ENCODE results near the gene MGRN1.

Gene MGRN1

DNA sequence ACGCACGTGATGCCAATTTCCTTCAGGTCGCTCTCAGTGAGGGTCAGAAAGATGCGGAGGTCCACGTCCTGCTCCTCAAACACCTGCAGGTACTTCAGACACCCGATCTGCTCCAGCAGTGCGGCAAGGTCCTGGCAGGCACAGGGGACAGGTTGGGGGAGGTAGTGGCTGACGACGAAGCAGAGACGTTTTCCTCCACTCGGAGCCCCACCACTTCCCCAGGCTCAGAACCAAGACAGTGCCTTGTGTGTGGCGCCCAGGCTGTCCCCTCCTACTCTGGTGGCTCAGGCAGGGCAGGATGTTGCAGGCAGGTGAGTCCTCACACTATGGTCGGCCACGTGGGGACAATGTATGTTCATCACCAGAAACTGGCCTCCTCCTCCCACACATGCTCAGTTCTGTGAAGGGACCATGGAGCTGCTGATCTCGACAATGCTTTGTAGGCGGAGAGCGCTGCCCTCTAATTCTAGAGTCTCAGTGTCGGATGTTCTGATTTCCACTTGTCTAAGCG is 74.5 kb downstream of the MGRN1 start:
- no peak for DNase-seq (ENCODE audit: low spot score)

DNA sequence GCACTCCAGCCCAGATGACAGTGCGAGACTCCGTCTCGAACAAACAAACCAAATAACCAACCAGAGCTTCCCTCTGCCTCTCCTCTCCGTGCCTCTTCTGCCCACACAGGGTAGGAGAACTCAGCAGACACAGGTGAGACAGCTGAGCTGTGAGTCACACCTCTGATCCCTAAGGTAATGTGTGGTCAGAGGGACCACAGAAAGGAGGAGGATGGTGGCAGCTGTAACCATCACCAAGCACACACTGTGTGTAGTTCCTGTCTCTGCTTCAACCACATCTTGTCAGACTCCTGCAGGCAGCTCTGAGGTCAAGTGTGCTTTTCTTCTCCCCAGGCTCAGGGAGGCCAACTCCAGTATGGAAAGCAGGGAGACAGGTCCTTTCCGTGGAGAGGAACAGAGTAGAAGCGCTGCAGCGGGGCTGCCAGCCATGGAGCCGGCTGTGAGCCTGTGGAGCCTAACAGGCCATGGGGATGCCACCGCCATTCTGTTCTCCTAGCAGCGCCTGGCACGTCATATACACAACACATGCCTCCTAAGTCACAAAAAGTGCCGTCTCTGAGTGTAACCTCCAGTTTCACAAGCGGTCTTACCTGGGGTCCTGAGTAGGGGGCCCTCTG is 75.9 kb downstream of the MGRN1 start:
- no peak for DNase-seq (ENCODE audit: low spot score)

DNA sequence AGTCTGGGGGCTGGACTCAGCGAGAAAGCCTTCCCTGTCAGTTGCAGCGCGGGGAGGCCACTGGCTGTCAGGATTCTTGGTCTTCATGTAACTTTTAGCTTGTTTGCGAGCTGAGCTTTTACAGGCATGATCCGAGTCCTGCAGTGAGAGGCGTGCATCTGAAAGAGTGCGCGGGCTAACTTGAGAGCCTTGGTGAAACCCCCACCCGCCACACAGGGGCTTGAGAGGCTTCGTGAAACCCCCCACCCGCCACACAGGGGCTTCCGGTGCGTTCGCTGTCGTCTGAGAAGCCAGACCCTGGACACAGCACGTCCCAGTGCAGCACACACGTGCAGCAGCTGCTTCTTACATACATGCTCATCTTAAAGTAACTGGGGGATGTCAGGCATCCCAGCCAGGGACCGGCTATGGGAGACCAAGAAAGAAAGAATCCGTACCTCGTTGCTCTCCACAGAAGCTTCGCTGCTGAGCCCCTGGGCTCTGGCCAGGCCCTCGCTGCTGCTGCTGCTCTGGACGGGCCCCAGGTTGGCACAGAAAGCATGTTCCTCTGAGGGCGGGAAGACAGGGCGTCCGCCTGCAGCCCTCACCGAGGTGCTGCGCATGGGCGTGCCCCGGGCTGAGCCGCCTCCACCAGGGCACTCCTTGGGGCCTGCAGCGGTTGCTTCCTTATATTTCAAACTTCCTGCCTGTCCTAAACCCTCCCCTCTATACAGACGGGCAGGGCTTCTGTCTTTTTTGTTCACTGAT is 76.5 kb downstream of the MGRN1 start:
- DNase-seq (ENCODE audit: low spot score) = no peak

DNA sequence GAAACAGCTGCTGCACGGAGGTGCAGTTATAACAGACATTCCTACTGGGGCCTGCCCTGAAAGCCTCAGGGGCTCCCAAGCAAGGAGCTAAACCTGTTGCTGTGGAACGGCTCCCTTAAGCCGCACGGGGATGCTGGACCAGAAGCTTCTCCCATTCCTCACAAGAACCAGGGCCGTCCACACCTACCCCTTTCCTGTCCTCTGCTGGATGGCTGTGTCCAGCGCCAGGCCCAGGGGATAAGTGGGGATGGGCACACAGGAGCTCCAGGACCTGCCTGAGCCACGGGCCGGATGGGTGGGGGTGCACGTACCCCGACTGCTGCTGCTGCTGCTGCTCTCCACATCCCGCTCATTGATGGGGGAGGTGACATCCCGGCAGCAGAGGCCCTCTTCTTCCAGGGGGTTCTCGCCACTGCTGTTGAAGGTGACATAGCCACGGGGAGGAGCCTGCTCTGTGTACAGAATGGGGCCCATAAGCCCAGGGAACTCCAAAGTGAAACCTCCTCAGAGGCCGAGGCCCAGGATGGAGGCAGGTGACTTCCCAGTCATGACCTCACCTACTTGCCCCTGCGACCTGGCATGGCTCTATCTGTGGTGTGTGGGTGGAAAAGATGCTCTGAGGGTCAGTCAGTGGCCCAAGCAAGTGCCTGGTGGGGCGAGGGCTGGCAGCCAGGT is 77.3 kb downstream of the MGRN1 start:
- DNase-seq (ENCODE audit: low spot score) = no peak

DNA sequence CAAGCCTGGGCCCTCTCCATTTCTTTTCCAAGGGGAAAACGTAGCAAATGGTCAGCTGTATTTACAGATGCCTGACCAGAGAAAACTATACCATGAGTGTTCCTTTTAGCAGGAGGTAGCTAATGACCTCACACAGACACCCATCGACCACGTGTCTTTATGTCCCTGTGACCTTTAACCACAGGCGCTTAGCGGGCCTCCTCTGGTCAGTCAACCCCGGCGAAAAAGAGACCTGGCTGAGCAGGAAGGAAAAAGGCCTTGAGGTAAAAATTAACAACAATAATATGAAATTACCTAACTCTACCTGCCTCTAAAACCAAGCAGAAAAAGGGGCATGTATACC is 77.8 kb downstream of the MGRN1 start:
- no peak for DNase-seq (ENCODE audit: low spot score)

DNA sequence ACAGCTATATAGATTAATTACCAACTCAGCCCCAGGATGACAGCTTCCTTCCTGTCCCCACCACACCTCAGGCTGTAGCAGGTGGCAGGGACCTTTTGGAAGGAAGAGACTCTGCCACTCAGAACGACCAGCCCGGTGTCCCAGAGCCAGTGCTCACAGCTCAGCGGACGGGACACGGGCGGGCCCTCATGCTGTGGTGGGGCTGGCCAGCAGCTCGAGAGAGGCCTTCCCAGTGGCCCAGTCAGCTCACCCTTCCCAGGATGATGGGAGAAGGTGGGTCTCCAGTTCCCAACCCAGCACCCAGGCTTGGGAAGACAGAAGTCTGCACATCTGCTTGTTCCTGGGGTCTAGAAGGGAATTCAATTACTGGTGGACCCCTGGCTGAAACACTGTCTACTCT is 79.3 kb downstream of the MGRN1 start:
- DNase-seq (ENCODE audit: low spot score) = no peak

DNA sequence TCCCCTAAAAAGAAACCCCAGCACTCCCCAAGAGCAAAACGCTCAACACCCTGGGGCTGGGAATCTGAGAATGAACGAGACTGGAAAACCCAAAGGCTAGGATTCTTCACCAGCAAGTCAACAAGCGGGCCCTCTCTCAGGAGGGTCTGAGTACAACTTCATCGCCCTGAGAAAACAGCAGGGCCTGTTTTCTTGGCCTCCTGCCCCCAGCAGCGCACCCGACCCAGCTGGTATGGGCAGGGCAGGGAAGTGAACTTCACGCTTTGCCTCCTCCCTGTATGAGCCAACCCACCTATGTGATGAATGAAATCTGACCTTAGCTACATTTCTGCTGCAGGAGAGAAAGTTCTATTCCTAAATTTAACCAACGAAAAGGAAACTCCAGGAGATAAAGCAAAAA is 79.9 kb downstream of the MGRN1 start:
- DNase-seq (ENCODE audit: low spot score) = no peak

DNA sequence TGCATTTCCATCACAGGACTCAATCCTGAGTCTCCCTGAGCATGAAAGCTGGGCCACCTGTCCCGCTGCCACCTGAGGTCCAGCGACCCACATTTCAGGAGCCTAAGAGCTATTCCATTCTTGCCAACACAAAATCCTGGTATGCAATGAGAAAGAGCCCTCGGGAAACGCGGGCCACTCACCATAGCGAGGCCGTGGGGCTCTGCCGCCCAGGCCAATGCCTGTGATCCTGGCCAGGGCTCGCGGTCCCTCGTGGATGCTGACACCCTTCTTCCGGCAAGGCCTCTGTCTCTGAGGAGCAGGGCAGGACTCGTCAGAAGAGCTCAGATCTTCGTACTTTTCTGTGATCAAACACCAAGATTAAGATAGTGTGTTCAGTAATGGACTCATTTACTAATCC is 80.3 kb downstream of the MGRN1 start:
- DNase-seq (ENCODE audit: low spot score) = no peak

DNA sequence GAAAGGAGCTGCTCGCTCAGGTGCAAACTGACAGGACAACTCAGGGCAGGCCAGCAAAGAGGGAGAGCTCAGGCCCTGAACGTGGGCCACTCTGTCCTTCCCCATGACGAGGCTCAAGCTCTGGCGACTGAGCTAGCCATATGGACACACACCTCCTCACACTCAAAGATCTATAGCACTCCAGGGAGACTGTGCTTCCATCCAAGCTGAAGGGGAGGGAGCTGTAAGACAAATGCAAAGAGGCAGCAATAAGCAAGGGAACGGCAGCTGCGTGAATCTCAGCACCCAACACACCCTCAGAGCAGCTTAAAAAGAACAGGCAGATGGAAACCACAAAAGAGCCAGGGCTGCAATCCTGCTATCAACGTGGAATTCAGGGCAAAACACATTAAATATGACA is 82.2 kb downstream of the MGRN1 start:
- no peak for DNase-seq (ENCODE audit: low spot score)

DNA sequence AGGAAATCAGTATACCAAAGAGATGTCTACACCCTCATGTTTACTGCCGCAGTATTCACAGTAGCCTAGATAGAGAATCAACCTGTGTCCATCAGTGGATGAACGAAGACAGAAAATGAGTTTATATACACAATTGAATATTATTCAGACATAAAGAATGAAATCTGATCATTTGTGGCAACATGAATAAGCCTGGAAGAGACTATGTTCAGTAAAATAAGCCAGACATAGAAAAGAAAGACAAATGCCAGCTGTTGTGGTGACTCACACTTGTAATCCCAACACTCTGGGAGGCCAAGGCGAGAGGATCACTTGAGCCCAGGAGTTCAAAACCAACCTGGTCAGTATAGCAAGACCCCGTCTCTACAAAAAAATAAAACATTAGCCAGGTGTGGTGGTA is 84.9 kb downstream of the MGRN1 start:
- no peak for DNase-seq (ENCODE audit: low spot score)

DNA sequence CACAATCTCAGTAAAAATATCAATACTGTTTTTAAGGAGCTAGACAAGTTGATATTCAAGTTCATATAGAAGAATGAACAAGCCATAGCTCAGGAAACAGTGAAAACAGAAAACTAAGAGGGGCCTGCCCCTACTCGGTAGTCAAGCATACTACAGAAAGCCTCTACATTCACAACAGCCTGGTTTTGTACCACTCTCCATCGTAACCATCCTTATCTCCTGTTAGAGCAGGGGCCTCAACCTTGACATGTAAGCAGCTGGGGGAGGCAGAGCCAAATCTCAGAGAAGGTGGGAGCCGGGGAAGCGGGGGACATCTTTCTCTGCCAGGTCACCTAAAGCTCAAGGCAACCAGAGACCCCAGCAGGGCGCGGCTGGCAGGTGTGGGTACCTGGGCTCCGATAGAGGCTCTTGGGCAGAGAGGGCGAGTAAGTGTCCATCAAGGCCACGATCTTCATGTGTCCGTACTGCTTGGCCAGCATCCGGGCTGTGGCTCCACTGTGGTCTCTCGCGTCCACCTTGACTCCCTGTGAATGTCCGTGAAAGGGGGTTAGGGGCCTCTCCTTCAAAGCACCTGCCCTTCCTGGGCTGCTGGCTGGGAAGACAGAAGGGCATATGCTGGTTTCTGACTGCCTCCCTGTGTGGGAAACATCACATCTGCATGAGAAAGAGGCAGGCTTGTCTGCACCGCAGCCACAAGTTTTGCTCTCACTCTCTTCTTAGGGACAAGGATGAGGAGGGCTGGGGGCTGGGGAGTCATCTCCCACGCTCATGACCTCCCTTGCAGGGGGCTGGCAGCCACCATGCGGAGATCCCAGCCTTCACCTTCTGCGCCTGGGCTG is 89.3 kb downstream of the MGRN1 start:
- DNase-seq (ENCODE audit: low spot score) = no peak

DNA sequence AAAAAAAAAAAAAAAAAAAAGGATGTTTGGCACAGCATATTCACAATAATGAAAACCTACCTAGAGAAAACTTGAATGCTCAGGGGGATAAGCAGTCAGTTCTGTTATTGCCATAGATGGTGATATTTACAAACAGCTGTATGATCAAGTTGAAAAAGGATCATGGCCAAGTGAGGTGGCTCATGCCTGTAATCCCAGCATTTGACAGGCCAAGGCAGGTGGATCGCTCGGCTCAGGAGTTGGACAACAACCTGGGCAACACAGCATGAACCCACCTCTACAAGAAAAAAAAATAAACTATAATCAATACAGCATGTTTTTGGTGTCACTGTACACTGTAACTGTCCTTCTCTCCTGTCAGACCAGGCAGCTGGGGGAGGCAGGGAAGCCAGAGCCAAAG is 90.4 kb downstream of the MGRN1 start:
- DNase-seq (ENCODE audit: low spot score) = no peak

DNA sequence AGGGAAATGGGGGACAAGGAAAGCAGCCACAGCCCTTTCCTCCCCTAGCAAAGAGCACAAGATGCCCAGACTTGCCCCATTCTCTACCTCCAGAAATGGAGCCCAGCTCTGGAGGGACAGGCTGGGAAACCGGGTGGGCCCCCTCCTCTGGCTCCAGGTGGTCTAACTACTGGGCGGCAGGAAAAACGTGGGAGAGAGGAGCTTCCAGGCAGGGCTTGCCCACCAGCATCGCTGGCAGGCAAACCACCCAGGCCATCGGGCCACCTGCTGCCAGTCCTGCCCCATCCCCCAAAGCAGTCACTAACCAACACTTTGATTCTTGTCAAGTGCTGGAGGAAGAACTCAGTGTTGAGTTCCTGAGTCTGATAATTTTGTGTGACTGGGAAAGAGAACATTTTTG is 93.8 kb downstream of the MGRN1 start:
- DNase-seq (ENCODE audit: low spot score) = no peak

DNA sequence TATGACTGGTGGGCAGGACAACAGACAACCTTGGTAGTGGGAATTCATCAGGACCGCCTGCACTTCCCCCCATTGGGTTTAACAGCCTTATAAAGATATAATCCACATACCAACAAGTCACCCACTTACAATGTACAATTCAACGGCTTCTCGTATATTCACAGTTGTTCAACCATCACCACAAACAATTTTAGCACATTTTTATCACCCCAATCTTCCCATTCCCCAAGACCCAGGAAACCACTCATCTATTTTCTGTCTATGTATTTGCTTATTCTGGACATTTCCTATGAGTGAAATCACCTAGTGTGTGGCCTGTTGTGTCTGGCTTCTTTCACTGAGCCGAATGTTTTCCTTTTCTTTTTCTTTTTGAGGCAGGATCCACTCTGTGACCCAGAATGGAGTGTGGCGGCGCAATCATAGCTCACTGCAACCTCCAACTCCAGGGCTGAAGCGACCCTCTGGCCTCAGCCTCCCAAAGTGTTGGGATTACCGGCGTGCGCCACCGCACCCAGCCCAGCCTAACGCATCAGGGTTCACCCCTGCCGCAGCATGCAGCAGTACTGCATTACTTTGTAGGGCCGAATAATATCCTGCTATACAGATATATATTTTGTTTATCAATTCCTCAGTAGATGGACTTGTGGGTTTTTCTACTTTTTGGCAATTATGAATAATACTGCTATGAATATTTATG is 98.6 kb downstream of the MGRN1 start:
- no peak for DNase-seq (ENCODE audit: low spot score)

DNA sequence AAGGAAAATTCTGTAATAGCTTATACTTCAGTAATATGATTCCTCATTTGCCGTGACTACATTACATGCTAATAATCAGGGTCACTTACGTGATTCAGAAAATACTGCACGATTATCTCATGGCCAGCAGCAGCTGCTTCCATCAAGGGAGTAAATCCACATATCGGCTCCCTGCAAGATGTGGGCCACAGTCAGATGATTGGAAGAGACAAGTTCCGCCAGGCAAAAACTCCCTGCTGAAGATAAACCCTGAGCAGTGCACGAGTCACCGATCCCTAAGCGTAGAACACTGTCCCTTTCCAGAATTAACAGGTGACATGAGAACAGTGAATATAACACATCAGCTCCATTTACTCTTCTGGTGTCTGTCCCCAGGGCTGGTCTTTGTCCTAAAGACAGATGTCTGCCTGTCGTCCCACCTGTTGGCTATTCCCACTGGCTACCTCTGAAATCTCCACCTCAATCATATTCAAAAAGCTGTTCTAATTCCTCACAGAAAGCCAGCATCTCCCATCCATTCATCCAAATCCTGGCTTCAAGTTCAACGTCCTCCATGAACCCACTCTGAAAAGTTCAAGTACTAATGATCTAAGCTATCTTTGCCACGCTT is 100.1 kb downstream of the MGRN1 start:
- DNase-seq (ENCODE audit: low spot score) = no peak

DNA sequence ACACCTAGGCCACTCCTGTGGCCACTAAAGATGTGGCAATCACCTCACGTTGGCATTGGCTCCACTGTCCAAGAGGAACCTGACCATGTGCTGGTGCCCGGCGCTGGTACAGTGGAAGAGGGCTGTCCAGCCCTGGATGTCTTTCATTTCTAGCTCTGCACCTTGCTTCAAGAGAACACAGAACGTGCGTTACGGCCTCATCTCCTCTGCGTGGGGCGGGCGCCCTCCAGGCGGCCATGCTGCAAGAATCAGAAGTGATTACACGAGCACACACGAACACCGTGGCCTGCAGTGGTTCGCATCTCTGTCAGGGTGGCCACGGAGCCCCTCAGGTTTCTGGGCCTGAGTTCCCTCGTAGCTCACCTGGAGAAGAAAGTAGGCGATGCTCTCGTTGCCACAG is 102.0 kb downstream of the MGRN1 start:
- no peak for DNase-seq (ENCODE audit: low spot score)

DNA sequence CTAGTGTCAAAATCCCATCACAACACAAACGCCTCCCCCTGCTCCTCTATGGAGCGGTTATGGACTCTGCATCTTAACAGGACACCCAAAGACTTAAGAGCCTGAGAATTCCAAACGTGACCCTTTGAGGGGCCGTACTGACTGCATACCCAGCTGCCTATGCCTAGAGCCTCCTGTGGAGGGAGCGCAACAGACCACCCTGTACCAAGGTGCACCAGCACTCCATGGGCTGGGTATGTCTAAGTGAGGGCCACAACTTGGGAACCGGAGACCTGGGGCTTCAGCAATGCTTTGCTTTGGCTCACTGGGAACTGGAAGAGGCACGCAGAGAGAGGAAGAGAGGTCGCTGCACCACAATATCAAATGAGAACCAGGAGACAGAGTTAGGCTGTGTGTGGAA is 104.0 kb downstream of the MGRN1 start:
- no peak for DNase-seq (ENCODE audit: low spot score)

DNA sequence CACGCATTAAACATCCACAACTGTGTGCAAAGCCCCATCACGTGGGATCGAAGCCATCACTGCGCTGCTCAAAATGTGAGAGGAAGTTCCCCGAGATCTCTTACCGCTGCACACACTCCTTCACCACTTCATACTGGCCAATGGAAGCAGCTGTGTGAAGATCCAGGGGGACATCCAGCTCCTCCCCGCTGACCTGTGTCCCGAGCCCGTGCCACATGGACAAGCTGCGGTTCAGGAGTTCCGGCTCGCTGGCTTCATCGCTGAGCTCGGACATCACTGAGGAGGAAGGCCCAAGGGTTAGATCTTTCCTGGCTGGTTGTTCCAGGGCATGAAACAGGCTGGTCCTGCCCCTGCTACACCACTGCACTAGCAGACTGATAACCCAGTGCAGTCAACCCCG is 105.2 kb downstream of the MGRN1 start:
- no peak for DNase-seq (ENCODE audit: low spot score)

DNA sequence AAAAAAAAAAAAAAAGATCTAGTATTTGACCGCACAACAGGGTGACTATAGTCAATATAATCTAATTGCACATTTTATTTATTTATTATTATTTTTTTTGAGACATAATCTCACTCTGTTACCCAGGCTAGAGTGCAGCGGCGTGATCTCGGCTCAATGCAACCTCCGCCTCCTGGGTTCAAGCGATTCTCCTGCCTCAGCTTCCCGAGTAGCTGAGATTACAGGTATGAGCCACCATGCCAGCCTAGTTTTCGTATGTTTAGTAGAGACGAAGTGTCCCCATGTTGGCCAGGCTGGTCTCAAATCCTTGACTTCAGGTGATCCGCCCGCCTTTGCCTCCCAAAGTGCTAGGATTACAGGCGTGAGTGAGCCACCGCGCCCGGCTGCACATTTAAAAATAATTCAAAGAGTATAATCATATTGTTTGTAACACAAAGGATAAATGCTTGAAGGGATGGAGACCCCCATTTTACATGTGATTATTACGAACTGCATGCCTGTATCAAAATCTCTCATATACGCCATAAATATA is 108.7 kb downstream of the MGRN1 start:
- DNase-seq (ENCODE audit: low spot score) = no peak

DNA sequence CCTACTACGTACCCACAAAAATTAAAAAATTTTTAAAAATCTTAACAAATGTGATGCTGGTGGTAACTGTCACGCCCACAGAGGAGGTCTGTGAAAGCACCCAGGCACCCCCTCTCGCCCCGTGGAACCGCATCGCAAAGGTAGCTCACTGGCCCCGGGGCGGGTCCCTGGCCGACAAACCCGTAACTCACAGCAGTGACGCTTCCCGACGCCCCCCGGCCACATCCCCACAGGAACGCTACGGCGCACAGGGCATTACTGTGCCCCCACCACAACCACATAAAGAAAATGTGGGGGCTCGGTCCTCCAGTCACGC is 109.1 kb downstream of the MGRN1 start:
- DNase-seq (ENCODE audit: low spot score) = no peak

DNA sequence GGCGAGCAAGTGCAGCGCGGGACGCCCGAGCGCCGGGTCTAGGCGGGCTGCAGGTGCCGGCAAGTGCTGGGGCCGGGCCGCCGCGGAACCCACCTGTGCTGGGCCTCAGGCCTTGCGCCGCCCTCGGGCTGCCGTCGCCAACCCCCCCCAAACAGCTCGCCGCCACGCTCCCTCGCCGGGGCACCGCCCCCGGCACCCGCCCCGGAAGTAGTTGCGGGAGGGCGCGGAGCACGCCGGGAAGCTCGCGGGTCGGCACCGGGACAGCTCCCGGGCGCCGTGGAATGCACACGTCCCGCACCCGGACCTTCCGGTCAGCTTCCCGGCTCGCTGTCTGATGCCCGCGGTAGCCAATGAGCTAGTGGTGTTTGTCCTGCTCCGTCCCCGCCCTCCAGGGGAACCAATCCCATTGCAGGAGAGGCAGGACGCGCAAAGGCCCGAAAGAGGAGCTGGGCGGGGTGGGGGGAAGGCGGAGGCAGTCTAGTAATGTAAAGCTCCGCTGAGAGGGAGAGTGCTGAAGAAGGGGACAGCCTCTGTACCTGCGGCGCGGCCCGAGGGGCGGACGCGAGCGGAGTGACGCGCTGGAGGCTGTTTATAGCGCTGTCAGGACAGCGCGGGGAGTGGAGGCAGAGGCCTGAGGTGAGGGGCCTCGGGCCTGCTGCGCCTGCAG is 109.6 kb downstream of the MGRN1 start, which contains the start of the genes ANKS3 and DNAAF8:
Gene ANKS3, minus strand, starts transcription at position 209 of the 667 bp plus-strand sequence. CDS start 4,122 bp downstream, outside the sequence.
Gene DNAAF8, plus strand, starts transcription at position 475 of the 667 bp plus-strand sequence. CDS start 1,978 bp downstream, outside the sequence.
- DNase-seq (ENCODE audit: low spot score) = peak; percentile 95
